K562 (cell line): Measurements from ENCODE around the gene PDE11A. TPM values are rescaled to one million over a fixed set of nuclear protein-coding genes. Genes with fewer than 3 reads are reported as not detected.

Source experiments
- ATAC-seq: fragments of 200-7000 bp; cut with Tn5 transposase; 3 replicates; pipeline ENCODE4 v1.9.1; 2020; ENCODE audit warnings: moderate library complexity
- BruUV-seq: library from RNA; stranded (reverse); fragments of 400-500 nt; replicated peaks from 2 replicates; lab custom pipeline; 2021; lab: Mats Ljungman, UMichigan
- CTCF ChIA-PET: fragments of 300-600 bp; formaldehyde crosslinking; extraction: SDS; loops from one replicate; lab custom pipeline; 2021; ENCODE audit warnings: low intra/inter-chr PET ratio; lab: Yijun Ruan, JAX
- POLR2A ChIA-PET: fragments of 300-600, 350-650 bp; sonication (Branson Sonifier 250); formaldehyde crosslinking; extraction: SDS; loops from one replicate; lab custom pipeline; 2021; ENCODE audit warnings: antibody characterized with exemption, inconsistent platforms; lab: Yijun Ruan, JAX
- DNase-seq, 4 experiments: peaks; one replicate each; pipeline versions ENCODE4 v3.0.0 to v3.0.0-alpha.2; 2011 to 2018; ENCODE audit warnings: low spot score in 3 of 4, mixed read lengths in 3 of 4; ENCODE audit errors: extremely low read depth in 1 of 4
- FAIRE-seq: peaks from 2 replicates; lab custom pipeline; 2011; peaks lifted over from hg19 to GRCh38; lab: Jason Lieb, UNC
- H2AFZ ChIP-seq: 2 replicates; pipeline ENCODE4 v1.6.0; 2011; ENCODE audit warnings: low read depth, low read length, control low read depth, inconsistent platforms
- H3K27ac ChIP-seq: fragments of 200-600 bp; 3 replicates; pipeline ENCODE4 v1.8.0; 2011; ENCODE audit warnings: low read depth, mild to moderate bottlenecking, control low read depth, inconsistent platforms, low read length, moderate library complexity, mixed read lengths; ENCODE audit errors: extremely low read depth
- H3K27me3 ChIP-seq, 2 experiments: fragments of 300-600 bp in 1 of 2; 2 replicates in 1 of 2; 3 replicates in 1 of 2; pipeline versions ENCODE4 v1.6.0 to v1.8.0; 2011; ENCODE audit warnings: inconsistent platforms in 2 of 2, low read length in 2 of 2, mild to moderate bottlenecking in 1 of 2, mixed read lengths in 1 of 2, moderate library complexity in 1 of 2; ENCODE audit not compliant: control insufficient read depth in 2 of 2, insufficient read depth in 2 of 2
- H3K36me3 ChIP-seq: fragments of 300-600 bp; 3 replicates; pipeline ENCODE4 v1.8.0; 2011; ENCODE audit warnings: mild to moderate bottlenecking, low read length, inconsistent platforms; ENCODE audit not compliant: control insufficient read depth, insufficient read depth
- H3K4me1 ChIP-seq, 2 experiments: fragments of 200-600 bp in 1 of 2; replicated peaks in 1 of 2; 2 replicates in 1 of 2; 3 replicates in 1 of 2; pipeline versions ENCODE4 v1.5.1 to v1.8.0; 2011; ENCODE audit warnings: inconsistent platforms in 2 of 2, low read length in 2 of 2, mild to moderate bottlenecking in 1 of 2, mixed read lengths in 1 of 2, moderate library complexity in 1 of 2; ENCODE audit not compliant: control insufficient read depth in 2 of 2, insufficient read depth in 2 of 2
- H3K4me2 ChIP-seq: 2 replicates; pipeline ENCODE4 v1.6.1; 2011; ENCODE audit warnings: low read length, control low read depth, inconsistent platforms, mixed read lengths; ENCODE audit not compliant: insufficient read depth
- H3K4me3 ChIP-seq: fragments of 200-600 bp; sonication (generic), shearing (Covaris generic); 2 replicates; pipeline ENCODE4 v1.5.1; 2016; ENCODE audit warnings: control low read depth, inconsistent platforms
- H3K79me2 ChIP-seq: fragments of 200-600 bp; 3 replicates; pipeline ENCODE4 v1.8.0; 2011; ENCODE audit warnings: low read length, inconsistent platforms; ENCODE audit not compliant: control insufficient read depth, insufficient read depth
- H3K9ac ChIP-seq, 2 experiments: 2 replicates each; pipeline versions ENCODE4 v1.6.0 to v1.6.1; 2011; ENCODE audit warnings: low read depth in 2 of 2, low read length in 2 of 2, control low read depth in 1 of 2, inconsistent platforms in 1 of 2, mild to moderate bottlenecking in 1 of 2, mixed read lengths in 1 of 2; ENCODE audit not compliant: insufficient read depth in 1 of 2
- H3K9me1 ChIP-seq: one replicate; pipeline ENCODE4 v1.6.0; 2011; ENCODE audit warnings: inconsistent platforms, mild to moderate bottlenecking, low read length, moderate library complexity; ENCODE audit not compliant: control insufficient read depth, insufficient read depth
- H3K9me3 ChIP-seq: replicated peaks from 2 replicates; pipeline ENCODE4 v1.5.1; 2011; ENCODE audit warnings: low read depth, low read length, inconsistent platforms; ENCODE audit not compliant: control insufficient read depth, insufficient read depth
- H4K20me1 ChIP-seq: replicated peaks from 2 replicates; pipeline ENCODE4 v1.6.1; 2011; ENCODE audit warnings: low read length, inconsistent platforms, mixed read lengths; ENCODE audit not compliant: control insufficient read depth, insufficient read depth
- ARID1B ChIP-seq: fragments of 450-650 bp; IDR thresholded peaks from 2 replicates; pipeline ENCODE4 v1.6.1; 2016; ENCODE audit warnings: antibody characterized with exemption, mild to moderate bottlenecking, inconsistent platforms
- BCOR ChIP-seq: fragments of 450-650 bp; IDR thresholded peaks from 2 replicates; pipeline ENCODE4 v1.6.1; 2016
- CBFA2T3 ChIP-seq: fragments of 450-650 bp; IDR thresholded peaks from 2 replicates; pipeline ENCODE4 v1.6.1; 2017
- E2F3 ChIP-seq: fragments of 250-450 bp; sonication (Bioruptor Pico); IDR thresholded peaks from 2 replicates; pipeline ENCODE4 v1.4.0; 2020; ENCODE audit warnings: mild to moderate bottlenecking
- EP300 ChIP-seq: IDR thresholded peaks from 2 replicates; pipeline ENCODE4 v1.6.1; 2012; ENCODE audit warnings: low read length, improper control_type of control experiment
- KLF13 ChIP-seq: fragments of 450-650 bp; IDR thresholded peaks from 2 replicates; pipeline ENCODE4 v1.6.1; 2016; ENCODE audit warnings: missing genetic modification characterization, low read depth, mild to moderate bottlenecking, missing compliant biosample characterization, moderate library complexity, borderline replicate concordance
- TAF1 ChIP-seq: IDR thresholded peaks from 2 replicates; pipeline ENCODE4 v1.6.1; 2011; ENCODE audit warnings: mild to moderate bottlenecking, low read length, moderate library complexity; ENCODE audit not compliant: insufficient read depth, control insufficient read depth, severe bottlenecking; ENCODE audit errors: extremely low read depth
- TAL1 ChIP-seq: fragments of 450-650 bp; IDR thresholded peaks from 2 replicates; pipeline ENCODE4 v1.6.1; 2016; ENCODE audit warnings: mild to moderate bottlenecking
- WGBS: fragments of 100-300 bp; shearing (Covaris generic); methylation state at CpG from one replicate; pipeline ENCODE4 v1.1.6; 2016; ENCODE audit warnings: low coverage, mixed read lengths; ENCODE audit not compliant: insufficient coverage; ENCODE audit errors: missing lambda C conversion rate; 5-methylcytosine and 5-hydroxymethylcytosine counted together
- in situ Hi-C: fragments of 300-500 bp; cut with MboI; formaldehyde crosslinking; loops from 4 replicates; pipeline ENCODE4 v1.15.0; 2018; ENCODE audit warnings: inconsistent platforms, mixed read lengths
- intact Hi-C: fragments of 100-400 bp; cut with micrococcal nuclease; formaldehyde crosslinking; loops from 2 replicates; pipeline ENCODE4 v1.14.2; 2022
- polyA plus RNA-seq, 8 experiments: library from polyadenylated mRNA; depleted of rRNA in 4 of 8; stranded (reverse) in 5 of 8; unstranded in 3 of 8; fragments of >200 nt; fragmentation: Nextera tagmentation in 2 of 8; fragmentation: Illumina TruSeq in 1 of 8; extraction: Ambion mirVana in 2 of 8; extraction: Trizol in 1 of 8; gene quantifications; 2 replicates each; pipeline versions ENCODE4 v1.2.1 to v1.2.3, GENCODE V29; 2011 to 2014; ENCODE audit warnings: inconsistent platforms in 1 of 8, missing spikeins in 1 of 8
- total RNA-seq, 7 experiments: library from RNA; depleted of rRNA in 6 of 7; stranded (reverse); fragments of >200 nt in 6 of 7; fragmentation: Illumina TruSeq in 2 of 7; extraction: Trizol in 2 of 7; gene quantifications; 2 replicates each; pipeline versions ENCODE4 v1.2.1 to v1.2.3, GENCODE V29; 2011 to 2021; ENCODE audit warnings: low replicate concordance in 1 of 7

Gene PDE11A
- total and polyA plus RNA-seq, 9 of the 15 experiments (the other 6 are each of a cell fraction or from before 2014, with no cell fraction given): 3.2 to 22.1 (median 5.7) TPM

DNA sequence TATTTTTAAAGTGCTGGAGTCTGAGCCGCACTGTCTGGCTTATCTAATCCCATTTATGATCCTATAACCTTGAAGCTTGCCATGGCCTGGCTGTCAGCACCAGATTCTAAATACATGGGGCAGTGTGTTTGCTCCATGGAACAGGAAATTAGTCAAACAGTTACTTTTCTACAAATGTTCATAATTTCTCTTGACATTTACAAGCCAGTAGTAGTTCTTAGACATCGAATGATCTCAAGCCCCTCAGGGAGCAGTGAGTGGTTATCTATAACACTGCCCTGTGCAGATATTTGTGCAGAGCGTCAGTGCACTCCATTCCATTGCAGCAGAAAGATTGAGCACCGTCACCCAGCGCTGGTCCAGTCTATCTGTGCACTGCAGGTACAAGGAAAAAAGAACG is 474.8 kb downstream of the PDE11A start (continued):
- no peak for TF ChIP-seq TAF1
- no peak for TF ChIP-seq E2F3 (CRISPR knock-in tag)
- no peak for TF ChIP-seq BCOR
- TF ChIP-seq CBFA2T3: peak; percentile 80
- peak; percentile 59; the same call in 1 of the 2 replicates for TF ChIP-seq TAL1
- TF ChIP-seq EP300: peak; percentile 12; the same call in 1 of the 2 replicates
- TF ChIP-seq ARID1B: peak; percentile 61

DNA sequence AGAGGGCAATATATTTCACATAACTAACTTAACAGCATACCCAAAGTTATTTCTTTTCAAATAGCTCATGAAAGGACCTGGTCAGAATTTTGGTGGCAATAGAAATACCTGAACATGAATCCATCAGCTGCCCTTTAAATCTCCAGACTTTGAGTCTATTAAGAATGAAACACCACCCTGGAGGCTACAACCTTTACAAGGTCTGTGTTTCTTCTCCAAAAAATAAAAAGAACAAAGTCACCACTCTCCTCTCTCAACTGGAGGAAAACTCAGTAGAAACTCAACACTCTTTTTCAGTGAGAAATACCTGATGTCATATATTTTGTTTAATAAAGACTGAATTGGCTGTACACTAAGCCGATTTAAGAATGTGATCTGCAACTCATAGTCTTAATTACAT is 475.7 kb downstream of the PDE11A start:
- CTCF ChIA-PET: interaction anchor here (0.8 kb wide), 1 partner anchor 108 kb away, joined by 3 read pairs; no protein-coding TSS in a partner anchor
- TF ChIP-seq KLF13 (tag): no peak
- POLR2A ChIA-PET: interaction anchor here (2.0 kb wide), 1 partner anchor 18 kb away, joined by 6 read pairs; no protein-coding TSS in a partner anchor
- Histone ChIP-seq H3K4me1 (peaks cover 6 to 8% of the 10 kb centered on the region in 2 experiments; a peak in 2 of 5 replicates), H3K27me3 (no peaks in the 10 kb centered on the region), H4K20me1 (no peaks in the 10 kb centered on the region), H3K36me3 (no peaks in the 10 kb centered on the region), H3K9ac (no peak overlapping the region), H3K9me3 (no peaks in the 10 kb centered on the region), H3K27ac (no peak overlapping the region), H3K4me3 (no peak overlapping the region), H3K79me2 (no peaks in the 10 kb centered on the region), H2AFZ (no peak overlapping the region), H3K4me2 (no peak overlapping the region), H3K9me1 (no peaks in the 10 kb centered on the region)
- ATAC-seq (no peak), DNase-seq (no peak), FAIRE-seq (no peak)
- no TSS peak for BruUV-seq
- intact Hi-C loops (no loop called here), in situ Hi-C loops (loop anchor here (10.0 kb wide), 1 partner anchor 432 kb away; no protein-coding TSS in a partner anchor)
- 25% methylated on average over 1 of the region's 1 CpG for WGBS
